NT2/D1 (cell line): ENCODE data around the gene ZBTB20.
A peak's percentile ranks its signal among the peaks of the same experiment; 100 is the strongest.

Source experiments
- DNase-seq: peaks from one replicate; pipeline ENCODE4 v3.0.0-alpha.2; 2011; ENCODE audit warnings: low read depth, low spot score
- H3K27me3 ChIP-seq: 2 replicates; pipeline ENCODE4 v1.6.0; 2011; ENCODE audit warnings: mild to moderate bottlenecking; ENCODE audit not compliant: insufficient read length, insufficient read depth
- H3K36me3 ChIP-seq: 2 replicates; pipeline ENCODE4 v1.6.1; 2011; ENCODE audit warnings: mild to moderate bottlenecking, low read length, mixed read lengths; ENCODE audit not compliant: insufficient read depth, insufficient read length
- H3K4me1 ChIP-seq: 2 replicates; pipeline ENCODE4 v1.5.1; 2011; ENCODE audit not compliant: insufficient read depth, insufficient read length
- H3K4me3 ChIP-seq: 2 replicates; pipeline ENCODE4 v1.5.1; 2011; ENCODE audit warnings: low read depth; ENCODE audit not compliant: insufficient read length
- H3K9ac ChIP-seq: 2 replicates; pipeline ENCODE4 v1.6.0; 2011; ENCODE audit warnings: low read depth; ENCODE audit not compliant: insufficient read length
- H3K9me3 ChIP-seq: 2 replicates; pipeline ENCODE4 v1.5.1; 2011; ENCODE audit warnings: mild to moderate bottlenecking, low read length; ENCODE audit not compliant: insufficient read depth
- SUZ12 ChIP-seq: IDR thresholded peaks from 2 replicates; pipeline ENCODE4 v1.6.1; 2011; ENCODE audit not compliant: insufficient read length, insufficient read depth; ENCODE audit errors: extremely low read depth
- YY1 ChIP-seq: IDR thresholded peaks from 2 replicates; pipeline ENCODE4 v1.6.1; 2011; ENCODE audit not compliant: insufficient read length, insufficient read depth
- ZNF274 ChIP-seq: IDR thresholded peaks from 2 replicates; pipeline ENCODE4 v1.6.1; 2011; ENCODE audit warnings: mild to moderate bottlenecking, low read depth, low read length

Gene ZBTB20

GRCh38 chr3:114455432-114455831 is 691.7 kb downstream of the ZBTB20 start:
- TF ChIP-seq YY1 (no peak), SUZ12 (no peak), ZNF274 (no peak)
- no peaks in the 10 kb centered on the region for H3K4me1 ChIP-seq
- peaks cover 9% of the 10 kb centered on the region for H3K27me3 ChIP-seq
- H3K9ac ChIP-seq = no peak overlapping the region
- H3K9me3 ChIP-seq = no peaks in the 10 kb centered on the region
- H3K36me3 ChIP-seq = no peaks in the 10 kb centered on the region
- DNase-seq = no peak
- H3K4me3 ChIP-seq = no peak overlapping the region

- Histone ChIP-seq H3K4me1 (no peaks in the 10 kb centered on the region), H3K27me3 (peaks cover 9% of the 10 kb centered on the region), H3K9ac (no peak overlapping the region), H3K4me3 (peak overlapping the region; percentile 43), H3K36me3 (no peaks in the 10 kb centered on the region), H3K9me3 (no peaks in the 10 kb centered on the region)
- TF ChIP-seq YY1 = no peak
- TF ChIP-seq SUZ12 = no peak
- no peak for TF ChIP-seq ZNF274
- DNase-seq = no peak
Observed at GRCh38 chr3:114454551-114455251, 692.4 kb downstream of the ZBTB20 start.

- DNase-seq = no peak
- Histone ChIP-seq H3K4me1 (no peaks in the 10 kb centered on the region), H3K9ac (no peak overlapping the region), H3K36me3 (no peaks in the 10 kb centered on the region), H3K9me3 (no peaks in the 10 kb centered on the region), H3K4me3 (no peak overlapping the region), H3K27me3 (peaks cover 9% of the 10 kb centered on the region)
- no peak for TF ChIP-seq ZNF274
- TF ChIP-seq YY1 = no peak
- no peak for TF ChIP-seq SUZ12
Observed at GRCh38 chr3:114453361-114453780, 693.7 kb downstream of the ZBTB20 start.

GRCh38 chr3:114452937-114453336 is 694.2 kb downstream of the ZBTB20 start:
- Histone ChIP-seq H3K36me3 (no peaks in the 10 kb centered on the region), H3K9me3 (no peaks in the 10 kb centered on the region), H3K4me1 (no peaks in the 10 kb centered on the region), H3K27me3 (peaks cover 9% of the 10 kb centered on the region), H3K9ac (no peak overlapping the region), H3K4me3 (no peak overlapping the region)
- no peak for DNase-seq
- TF ChIP-seq YY1 (no peak), SUZ12 (no peak), ZNF274 (no peak)

GRCh38 chr3:114452256-114452655 is 694.8 kb downstream of the ZBTB20 start:
- no peak overlapping the region for H3K9ac ChIP-seq
- H3K36me3 ChIP-seq = no peaks in the 10 kb centered on the region
- no peak for TF ChIP-seq ZNF274
- TF ChIP-seq YY1 = no peak
- TF ChIP-seq SUZ12 = no peak
- no peak overlapping the region for H3K4me3 ChIP-seq
- DNase-seq = no peak
- H3K4me1 ChIP-seq = no peaks in the 10 kb centered on the region
- H3K27me3 ChIP-seq = peaks cover 9% of the 10 kb centered on the region
- H3K9me3 ChIP-seq = no peaks in the 10 kb centered on the region

- Histone ChIP-seq H3K9ac (no peak overlapping the region), H3K4me3 (no peak overlapping the region), H3K4me1 (no peaks in the 10 kb centered on the region), H3K9me3 (no peaks in the 10 kb centered on the region), H3K27me3 (peaks cover 9% of the 10 kb centered on the region), H3K36me3 (no peaks in the 10 kb centered on the region)
- no peak for DNase-seq
- TF ChIP-seq ZNF274 (no peak), SUZ12 (no peak), YY1 (no peak)
Observed at GRCh38 chr3:114451561-114452018, 695.5 kb downstream of the ZBTB20 start.

GRCh38 chr3:114451051-114451451 is 696.0 kb downstream of the ZBTB20 start:
- Histone ChIP-seq H3K4me3 (no peak overlapping the region), H3K36me3 (no peaks in the 10 kb centered on the region), H3K9ac (no peak overlapping the region), H3K27me3 (peaks cover 9% of the 10 kb centered on the region), H3K9me3 (no peaks in the 10 kb centered on the region), H3K4me1 (no peaks in the 10 kb centered on the region)
- no peak for TF ChIP-seq SUZ12
- DNase-seq = no peak
